Left cardiac atrium (tissue), 4 donors: ENCODE data around the gene MRPL34. TPM values are rescaled to one million over a fixed set of nuclear protein-coding genes. Genes with fewer than 3 reads are reported as not detected.
A peak's percentile ranks its signal among the peaks of the same experiment; 100 is the strongest.

Experiments used
- ATAC-seq, 2 donors: fragments of 200-7000 bp; cut with Tn5 transposase; one replicate each; pipeline ENCODE4 v1.9.1; 2020; ENCODE audit warnings: mild to moderate bottlenecking in 2 of 2, moderate library complexity in 2 of 2
- DNase-seq: peaks from one replicate; pipeline ENCODE4 v3.0.0-alpha.2; 2020
- intact Hi-C, 2 donors: fragments of 100-400 bp; cut with DNase I; formaldehyde crosslinking; loops; one replicate each; pipeline versions ENCODE4 v1.14.1 to v1.15.1; 2022 to 2023
- total RNA-seq, 2 donors: library from RNA; stranded (reverse); fragmentation: NEBNext Ultra II Directional; extraction: Animal tissue kit (Norgen Biotek cat#: 25700); gene quantifications; one replicate each; pipeline ENCODE4 v1.2.1, GENCODE V29; 2021
- donor health status: DM: no; HTN: yes; CAD: no.
- donor health status: DM: no; HTN: yes; CAD: no; lungs with severe emphysema.
- donor health status: DM: yes; HTN: yes; CAD: no.
- donor health status: Dilated cardiomyopathy.

MRPL34 gene
- total RNA-seq, 2 donors from 2014 or later = 147 to 152 TPM

DNA sequence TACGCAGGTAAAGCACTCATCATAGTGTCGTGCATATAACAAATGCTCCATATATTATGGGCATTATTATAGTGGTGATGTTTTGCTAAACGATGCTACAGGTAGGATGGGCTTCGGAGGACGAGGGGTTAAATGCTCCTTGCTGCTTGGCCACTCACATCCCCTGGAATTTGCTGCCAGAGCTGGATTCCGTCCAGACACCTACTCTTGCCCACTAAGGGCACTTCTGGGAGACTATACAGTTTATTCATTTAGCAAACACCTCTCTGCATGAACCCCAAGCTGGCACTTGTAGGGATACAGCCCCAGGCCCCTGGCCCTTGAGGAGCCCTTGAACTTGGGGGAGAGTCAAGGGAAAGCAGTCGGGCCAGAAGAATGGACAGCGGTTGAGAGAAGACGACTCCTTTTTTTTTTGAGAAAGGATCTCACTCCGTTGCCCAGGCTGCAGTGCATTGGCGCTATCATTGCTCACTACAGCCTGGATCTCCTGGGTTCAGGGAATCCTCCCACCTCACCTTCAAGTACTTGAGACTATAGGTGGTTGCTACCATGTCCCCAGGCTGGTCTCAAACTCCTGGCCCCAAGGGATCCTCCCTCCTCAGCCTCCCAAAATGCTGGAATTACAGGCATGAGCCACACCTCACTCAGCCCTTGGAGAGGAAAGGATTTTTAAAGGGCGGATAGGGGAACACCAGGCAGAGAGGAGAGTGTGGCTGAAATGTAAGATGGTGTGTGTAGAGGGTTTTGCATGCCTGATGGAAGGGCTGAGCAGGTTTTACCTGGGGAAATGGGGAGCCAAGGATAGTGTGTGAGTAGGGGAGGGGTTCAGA, 1.1 kb upstream of the MRPL34 start:
- DNase-seq (no peak), ATAC-seq (no peak)
- intact Hi-C loops = loop anchor here in 1 of 2 donors (5.0 kb wide), 1 partner anchor 38 kb away; no protein-coding TSS in a partner anchor

DNA sequence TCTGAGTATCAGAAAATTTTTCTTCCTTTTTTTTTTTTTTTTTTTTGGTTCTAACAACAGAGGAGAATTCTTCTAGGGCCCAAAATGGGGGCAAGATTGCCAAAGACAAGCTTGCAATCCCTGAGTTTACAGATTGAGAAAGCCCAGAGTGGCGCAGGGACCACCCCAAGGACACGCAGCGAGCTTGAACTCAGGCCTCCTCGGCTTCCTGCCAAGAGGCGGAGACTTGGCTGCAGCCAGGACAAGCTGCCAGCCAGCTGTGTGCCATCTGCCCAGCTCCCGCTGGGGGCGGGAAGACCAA, 506 bp upstream of the MRPL34 start:
- intact Hi-C loops = no loop called here
- DNase-seq (no peak), ATAC-seq (no peak)

DNA sequence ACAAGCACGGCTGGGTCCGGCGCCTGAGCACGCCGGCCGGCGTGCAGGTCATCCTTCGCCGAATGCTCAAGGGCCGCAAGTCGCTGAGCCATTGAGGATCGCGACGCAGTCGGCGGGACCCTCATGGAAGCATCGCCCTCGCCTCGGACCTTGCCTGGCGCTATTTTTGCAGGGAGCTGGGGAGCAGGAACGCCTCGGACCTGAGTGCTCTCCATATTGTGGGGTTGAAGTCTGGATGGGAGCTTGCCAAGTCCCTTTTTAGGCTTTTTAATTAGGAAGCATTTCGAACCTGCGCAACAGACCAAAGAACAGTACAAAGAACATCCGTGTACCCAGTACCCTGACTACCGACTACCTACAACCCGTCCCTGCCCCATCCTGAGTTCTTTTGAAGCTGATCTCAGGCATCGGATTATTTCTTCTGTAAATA, 628 bp downstream of the MRPL34 start:
- intact Hi-C loops = no loop called here
- no peak for DNase-seq
- no peak for ATAC-seq

DNA sequence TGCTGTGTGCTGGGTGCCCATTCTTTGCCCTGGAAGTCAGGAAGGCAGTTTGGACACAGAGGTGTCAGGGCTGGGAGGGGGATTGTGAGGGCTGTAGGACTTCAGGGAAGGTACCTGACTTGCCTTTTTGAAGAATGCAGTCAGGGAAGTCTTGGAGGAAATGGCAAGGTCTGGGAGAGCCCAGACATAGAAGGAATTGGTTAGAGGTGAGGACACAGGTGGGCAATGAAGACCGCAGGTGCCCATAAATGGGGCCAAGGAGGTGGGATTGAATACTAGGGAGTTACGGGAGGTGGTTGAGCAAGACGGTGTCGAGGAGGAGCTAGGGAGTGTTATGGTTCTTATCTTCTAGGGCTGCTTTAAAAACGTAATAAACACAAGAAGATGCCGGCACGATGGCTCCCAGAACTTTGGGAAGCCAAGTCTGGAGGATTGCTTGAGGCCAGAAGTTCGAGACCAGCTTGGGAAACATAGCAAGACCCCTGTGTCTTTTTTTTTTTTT, 2.3 kb downstream of the MRPL34 start:
- intact Hi-C loops = no loop called here
- ATAC-seq (no peak), DNase-seq (no peak)

DNA sequence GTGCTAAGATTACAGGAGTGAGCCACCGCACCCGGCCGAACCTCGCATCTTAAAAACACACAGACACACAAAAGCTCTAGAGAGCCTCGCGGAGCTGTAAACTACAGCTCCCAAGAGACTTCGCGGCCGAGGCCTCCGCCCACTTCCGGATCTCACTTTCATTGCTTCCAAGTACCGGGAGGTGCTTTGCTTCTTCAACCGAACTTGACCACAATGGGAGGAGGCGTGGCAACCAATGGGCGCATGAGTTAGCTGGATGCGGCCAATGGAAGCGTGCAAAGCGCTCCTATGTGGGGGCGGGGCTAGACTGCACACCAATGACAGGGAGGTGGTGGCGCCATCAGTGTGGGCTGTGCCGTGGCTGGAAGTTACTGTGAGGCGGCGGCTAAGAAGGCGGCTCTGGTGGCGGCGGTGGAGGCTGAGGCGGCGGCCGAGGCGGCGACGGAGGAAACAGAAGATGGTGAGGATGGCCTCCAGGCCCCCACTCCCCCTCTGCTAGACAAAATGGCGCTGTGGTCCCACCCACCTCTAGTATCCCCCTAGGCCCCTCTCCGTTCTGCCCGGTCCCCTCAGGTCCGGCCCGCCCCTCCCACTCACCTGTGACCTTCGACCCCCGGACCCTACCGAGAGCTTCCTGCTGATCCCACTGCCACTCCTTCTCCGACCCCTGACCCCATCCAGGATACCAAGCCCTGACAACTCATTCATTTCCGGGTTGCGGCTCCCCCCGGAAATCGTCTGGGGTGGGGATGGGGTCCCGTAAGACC, 3.7 kb downstream of the MRPL34 start, which contains the start of gene DDA1:
Gene DDA1 (plus strand): TSS at position 366 of the 767 bp plus-strand sequence. CDS start 92 bp downstream, at position 458.
- DNase-seq (peak; percentile 100), ATAC-seq (peak; percentile 88 to 89)
- intact Hi-C loops = no loop called here

DNA sequence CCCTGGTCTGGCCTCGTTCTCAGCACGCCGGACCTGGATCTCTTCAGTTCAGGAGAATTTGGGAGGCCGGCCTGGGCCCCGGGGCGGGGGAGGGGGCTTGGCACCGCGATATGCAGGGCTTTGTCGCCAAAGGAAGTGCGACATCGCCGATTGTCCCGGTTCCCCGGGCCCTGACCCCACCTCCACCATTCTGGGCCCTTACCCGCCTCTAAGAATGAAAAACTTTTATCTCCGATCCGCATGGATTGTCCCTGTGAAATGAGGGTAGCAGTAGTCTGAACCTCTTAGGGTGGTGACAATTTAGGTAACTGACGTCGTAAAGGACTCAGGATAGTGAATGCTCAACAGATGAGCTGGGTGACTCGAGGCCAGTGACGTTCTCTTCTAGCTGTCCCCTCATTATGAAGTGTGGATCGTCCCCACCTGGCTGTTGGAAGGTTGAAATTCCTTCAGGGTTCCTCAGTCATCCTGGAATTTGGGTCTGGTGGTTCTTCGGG, 4.3 kb downstream of the MRPL34 start:
- ATAC-seq = no peak
- intact Hi-C loops = no loop called here

DNA sequence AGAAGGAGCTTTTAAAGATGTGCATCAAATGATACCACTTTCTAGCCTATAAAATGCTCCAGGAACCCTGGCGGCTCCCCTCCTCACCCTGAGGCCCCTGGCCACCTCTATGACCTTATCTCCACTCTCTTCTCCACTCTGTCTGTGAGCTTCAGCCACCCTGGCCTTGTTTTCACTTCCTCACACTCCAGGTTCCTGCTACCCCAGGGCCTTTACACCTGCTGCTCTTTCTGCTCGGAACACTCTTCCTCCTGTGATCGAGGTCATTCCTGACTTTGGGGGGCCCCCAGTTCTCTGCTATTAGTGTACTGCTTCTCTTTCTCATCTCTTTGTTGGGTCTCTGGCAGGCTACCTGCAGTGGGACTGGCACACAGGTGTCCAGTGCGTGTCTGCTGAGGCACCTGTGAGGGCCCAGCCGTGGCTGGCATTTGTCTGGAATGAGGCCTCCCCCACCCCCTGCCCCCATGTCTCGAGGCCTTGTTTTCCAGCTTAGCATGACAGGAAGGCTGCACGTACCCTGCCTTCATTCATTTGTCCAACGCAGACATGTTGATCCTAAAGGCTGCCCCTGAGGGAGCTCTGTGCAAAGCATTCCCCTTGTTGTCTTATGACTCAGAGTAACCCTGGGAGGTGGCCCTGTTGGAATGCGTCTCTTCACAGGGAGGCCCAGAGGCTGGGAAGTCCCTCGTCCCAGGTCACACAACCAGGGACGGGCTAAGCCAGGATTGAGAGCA, 6.0 kb downstream of the MRPL34 start:
- DNase-seq = no peak
- no peak for ATAC-seq
- intact Hi-C loops = no loop called here

More for the DNA sequence above, 4.3 kb downstream of the MRPL34 start:
- no peak for DNase-seq

DNA sequence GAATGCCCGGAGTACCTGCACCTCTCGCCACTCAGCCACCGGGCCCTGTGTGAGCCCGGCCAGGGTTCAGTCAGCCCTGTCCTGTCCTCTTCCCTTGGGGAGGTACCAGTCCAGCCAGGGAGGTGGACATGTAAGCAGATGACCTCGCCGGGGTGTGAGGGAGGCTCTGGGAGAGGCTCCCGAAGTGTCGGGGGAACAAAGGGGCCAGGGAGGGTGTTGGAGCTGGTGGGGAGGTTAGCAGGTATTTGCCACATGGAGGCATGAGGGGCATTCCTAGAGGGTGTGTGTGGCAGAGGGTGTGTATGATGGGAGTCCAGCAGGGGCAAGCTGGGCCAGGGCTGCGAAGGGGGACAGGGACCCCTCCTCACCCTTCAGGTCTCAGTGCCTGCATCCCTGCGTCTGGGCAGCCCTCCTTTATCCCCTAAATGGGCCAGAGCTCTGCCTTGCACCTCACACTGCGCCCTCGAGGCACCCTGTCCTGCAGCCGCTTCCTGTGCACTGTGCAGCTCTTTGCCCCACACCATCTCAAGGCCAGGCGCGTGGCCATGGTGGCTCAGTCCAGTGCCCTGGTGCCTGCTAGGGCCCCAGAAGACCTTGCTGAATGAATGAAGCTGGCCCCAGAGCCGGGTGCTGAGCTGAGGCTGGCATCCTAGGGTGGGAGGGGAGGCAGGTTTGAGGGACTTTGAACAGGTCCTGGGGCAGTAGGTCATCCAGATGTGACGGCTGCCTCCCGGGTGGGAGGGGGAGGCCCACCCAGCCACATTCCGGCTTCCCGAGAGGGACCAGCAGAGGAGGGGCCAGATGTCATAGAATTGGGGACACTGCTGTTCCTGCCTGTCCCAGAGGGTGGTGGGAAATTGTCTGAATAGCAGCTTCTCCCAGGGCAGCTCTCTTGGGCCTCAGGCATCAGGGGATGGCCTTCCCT, 6.8 kb downstream of the MRPL34 start:
- ATAC-seq = no peak
- DNase-seq = no peak
- intact Hi-C loops = no loop called here

DNA sequence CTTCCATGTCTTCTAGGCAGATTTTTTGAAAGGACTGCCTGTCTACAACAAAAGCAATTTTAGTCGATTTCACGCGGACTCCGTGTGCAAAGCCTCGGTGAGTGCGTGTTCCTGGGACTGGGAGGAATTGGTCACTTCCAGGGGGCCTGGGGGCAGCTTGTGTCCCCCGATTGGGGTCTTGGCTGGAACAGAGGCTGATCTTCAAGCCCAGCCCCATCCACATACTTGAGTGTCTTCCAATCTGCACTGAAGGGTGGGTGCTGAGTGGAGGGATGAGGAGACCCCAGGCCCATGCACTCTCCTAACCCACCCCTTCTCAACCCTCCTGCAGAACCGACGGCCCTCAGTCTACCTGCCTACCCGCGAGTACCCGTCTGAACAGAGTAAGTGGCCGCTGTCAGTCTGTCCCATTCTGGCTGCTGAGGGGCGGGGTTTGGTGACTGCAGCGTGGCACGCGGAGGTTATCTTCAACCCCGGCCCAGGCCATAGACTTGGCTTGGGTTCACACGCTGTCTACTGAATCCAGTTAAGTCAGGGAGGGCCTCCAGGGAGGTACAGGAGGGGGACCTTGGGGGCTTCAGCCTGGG, 8.4 kb downstream of the MRPL34 start:
- no peak for DNase-seq
- intact Hi-C loops = no loop called here
- no peak for ATAC-seq

DNA sequence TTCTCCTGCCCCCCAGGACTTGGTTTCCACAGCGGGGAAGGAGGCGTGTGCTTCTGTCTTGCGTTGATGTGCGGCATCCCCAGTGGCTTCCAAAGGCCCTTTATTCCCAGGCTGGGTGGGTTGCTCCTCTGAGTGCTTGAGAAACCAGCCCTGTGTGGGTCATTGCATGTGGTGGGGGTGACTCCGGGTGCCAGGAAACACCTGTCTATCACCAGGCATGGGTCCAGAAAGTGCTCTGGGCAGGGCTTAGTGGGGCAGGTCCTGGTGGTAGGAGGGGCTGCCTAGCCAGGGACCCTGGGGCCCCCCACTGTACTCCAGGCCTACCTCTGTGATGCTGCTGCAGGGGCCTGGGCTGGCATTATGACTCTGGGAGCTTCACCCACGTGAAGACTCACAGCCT, 13.3 kb downstream of the MRPL34 start:
- intact Hi-C loops = no loop called here
- DNase-seq = no peak
- no peak for ATAC-seq

DNA sequence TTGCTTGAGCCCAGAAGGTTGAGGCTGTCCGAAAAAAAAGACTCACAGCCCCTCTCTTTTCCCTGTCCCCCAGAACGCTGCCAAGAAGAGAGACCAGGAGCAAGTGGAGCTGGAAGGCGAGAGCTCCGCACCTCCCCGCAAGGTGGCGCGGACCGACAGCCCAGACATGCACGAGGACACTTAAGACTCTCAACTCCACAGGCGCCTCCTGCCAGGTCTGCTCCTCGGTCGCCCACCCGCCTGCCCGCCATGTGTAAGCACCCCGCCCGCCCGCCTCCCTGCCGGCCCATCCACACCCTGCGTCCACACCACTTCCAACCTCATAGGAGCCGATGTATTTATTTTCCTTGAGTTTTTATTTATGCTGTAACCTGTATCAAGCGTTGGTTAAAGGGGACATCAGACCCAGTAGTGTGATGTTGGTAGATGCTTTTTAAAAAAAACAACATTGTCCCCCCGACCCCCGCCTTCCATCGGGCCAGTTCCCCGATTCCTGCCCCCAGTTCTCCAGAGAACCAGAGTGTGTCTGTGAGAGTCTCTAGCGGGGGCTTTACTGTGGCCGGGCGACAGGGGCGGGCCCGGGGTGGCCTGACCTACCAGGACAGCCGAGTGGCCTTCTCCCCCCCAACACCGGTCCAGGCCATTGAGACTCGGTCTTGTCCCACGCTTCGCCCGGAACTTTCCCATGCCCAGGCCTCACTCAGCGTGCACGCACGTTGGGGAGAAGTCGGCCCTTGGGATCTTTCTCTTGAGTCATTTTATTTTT, 14.0 kb downstream of the MRPL34 start:
- intact Hi-C loops = no loop called here
- DNase-seq (no peak), ATAC-seq (no peak)

DNA sequence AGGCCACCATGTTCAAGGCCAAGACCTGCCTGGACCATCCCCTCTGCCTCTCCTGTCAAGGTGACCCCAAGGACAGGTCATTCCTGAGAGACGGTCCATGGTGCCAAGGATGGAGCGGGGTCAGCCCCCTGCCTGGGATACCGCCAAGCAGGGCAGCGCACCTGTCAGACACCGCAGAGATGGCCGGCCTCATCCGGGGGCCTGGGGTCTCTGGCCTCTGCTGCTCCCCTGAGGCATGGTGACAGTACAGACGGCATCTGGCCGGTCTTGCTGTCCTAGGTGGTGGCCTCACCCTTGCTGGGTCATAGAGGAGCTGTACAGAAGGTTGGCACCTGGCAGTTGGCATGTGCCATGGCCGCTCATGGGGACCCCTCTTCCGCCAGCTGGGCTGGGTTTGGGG, 14.8 kb downstream of the MRPL34 start:
- intact Hi-C loops = no loop called here
- no peak for DNase-seq
- no peak for ATAC-seq

DNA sequence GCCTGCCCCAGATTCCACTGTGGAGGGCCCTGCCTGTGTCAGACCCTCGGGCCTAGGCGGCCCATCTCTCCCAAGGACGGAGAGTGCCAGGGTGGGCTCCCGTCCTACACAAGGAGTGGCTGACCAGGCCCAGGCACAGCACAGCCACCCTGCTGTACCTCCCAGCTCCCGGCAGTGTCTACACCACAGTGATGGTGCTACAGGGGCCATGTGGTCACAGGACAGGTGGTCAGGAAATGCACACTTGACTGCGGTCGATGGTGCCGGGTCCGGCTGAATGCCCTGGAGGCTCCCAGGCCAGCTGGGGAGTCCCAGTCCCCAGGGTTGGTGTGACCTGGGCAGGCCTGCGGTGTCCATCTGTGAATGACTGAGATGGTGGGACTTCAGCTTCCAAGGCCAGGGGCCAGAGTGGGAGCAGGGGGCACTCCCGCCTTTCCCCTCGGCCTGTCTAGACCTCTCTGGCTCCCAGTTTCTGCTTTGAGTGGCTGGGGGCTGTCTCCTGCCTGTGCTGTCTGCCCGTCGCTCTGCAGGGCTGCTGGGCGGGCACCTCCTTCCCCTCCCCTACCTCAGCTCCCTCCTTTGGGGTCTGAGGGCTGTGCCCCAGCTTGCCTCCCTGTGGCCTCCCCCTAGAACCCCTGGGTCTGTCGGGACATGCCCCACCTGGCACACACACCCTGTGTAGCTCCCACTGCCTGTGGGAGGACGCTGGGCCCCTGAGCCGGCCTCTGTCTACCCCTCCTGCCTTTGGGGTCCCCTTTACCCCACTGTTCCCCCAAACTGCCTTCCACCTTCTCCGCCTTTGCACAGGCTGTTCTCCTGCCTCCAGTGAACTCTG, 16.2 kb downstream of the MRPL34 start:
- intact Hi-C loops = no loop called here
- no peak for ATAC-seq
- no peak for DNase-seq

DNA sequence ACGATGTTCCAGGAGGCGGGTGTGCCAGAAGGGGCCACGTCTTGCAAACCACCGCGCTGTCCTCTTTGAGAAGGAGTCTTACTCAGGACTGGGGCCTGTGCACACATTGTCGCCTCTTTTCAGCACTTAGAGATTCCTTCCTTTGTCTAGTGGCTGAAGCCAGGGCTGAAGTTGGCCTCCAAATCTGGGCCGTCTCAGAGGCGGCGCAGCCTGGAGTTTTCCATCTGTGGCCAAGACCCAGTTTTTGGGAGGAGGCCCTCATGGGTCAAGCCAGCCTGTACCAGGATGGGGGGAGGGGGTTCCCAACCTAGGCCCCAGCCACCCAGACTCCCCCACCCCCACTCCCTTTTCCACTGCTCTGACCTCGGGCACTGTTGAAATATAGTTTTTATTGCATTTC, 17.2 kb downstream of the MRPL34 start:
- ATAC-seq = no peak
- no peak for DNase-seq
- intact Hi-C loops = no loop called here

DNA sequence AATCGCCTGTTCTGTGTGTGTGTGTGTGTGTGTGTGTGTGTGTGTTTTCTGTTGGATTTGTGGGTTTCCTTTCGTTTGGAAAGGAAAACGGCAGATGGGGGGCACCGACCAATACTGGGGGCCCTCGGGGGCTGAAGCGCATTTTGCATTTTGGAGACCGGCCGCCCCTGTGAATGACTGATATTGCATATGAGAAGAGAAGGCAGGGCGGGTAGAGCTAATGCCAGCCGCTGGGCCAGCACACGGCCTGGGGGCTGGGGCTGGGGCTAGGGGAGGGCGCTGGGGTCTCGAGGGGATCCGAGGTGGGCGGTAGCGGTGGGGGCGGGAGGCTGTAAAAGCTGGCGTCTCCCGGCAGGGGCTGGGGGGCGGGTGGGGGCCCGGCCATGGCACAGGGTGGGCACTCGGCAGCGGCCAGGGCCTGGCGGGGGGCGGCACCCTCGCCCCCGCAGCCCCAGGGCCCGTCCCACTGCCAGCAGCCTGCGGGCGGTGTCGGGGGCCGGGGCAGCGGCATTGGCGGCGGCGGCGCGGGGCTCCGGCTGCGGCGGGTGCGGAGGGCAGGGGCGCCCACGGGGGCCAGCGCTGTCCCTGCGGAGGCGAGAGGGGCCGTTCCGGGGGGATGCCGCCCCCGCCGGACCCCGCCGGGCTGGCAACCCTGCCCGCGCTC, 17.8 kb downstream of the MRPL34 start:
- DNase-seq (no peak), ATAC-seq (no peak)
- intact Hi-C loops = no loop called here

DNA sequence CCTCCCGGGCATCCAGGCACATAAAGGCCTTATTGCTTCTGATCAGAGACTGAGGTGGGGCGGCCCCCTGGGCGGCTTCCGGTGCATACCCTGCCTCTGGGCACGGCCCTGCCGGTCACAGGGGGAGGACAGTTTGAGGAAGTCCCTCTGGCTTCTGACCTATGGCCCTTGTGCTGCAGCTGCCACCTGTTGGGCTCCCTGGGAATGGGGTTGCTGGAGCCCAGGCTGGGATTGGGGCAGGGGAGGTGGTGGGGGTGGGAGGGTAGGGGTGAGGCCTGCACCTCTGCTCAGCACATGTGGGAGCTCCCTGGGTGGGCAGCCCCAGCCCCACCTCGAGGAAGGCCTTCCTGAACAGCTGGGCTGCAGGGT, 18.3 kb downstream of the MRPL34 start:
- ATAC-seq (no peak), DNase-seq (no peak)
- intact Hi-C loops = no loop called here
